Neuronal stem cell (in vitro differentiated cells): ENCODE measurements around the gene MTUS2.

Experiments
- DNase-seq: peaks from one replicate; pipeline ENCODE4 v3.0.0-alpha.2; 2013; ENCODE audit warnings: low spot score
- H2AFZ ChIP-seq: one replicate; pipeline ENCODE4 v1.6.1; 2013; ENCODE audit warnings: mild to moderate bottlenecking, low read length, inconsistent platforms
- H2AK5ac ChIP-seq: 2 replicates; pipeline ENCODE4 v1.6.1; 2013; ENCODE audit warnings: low read depth, mild to moderate bottlenecking, inconsistent platforms, low read length, moderate library complexity, mixed read lengths
- H2BK120ac ChIP-seq: 2 replicates; pipeline ENCODE4 v1.6.1; 2013; ENCODE audit warnings: low read depth, mild to moderate bottlenecking, inconsistent platforms, low read length, moderate library complexity, mixed read lengths
- H2BK12ac ChIP-seq: one replicate; pipeline ENCODE4 v1.6.1; 2013; ENCODE audit warnings: low read length, inconsistent platforms
- H2BK15ac ChIP-seq: 2 replicates; pipeline ENCODE4 v1.6.1; 2013; ENCODE audit warnings: mild to moderate bottlenecking, low read length, inconsistent platforms, mixed read lengths
- H2BK5ac ChIP-seq: one replicate; pipeline ENCODE4 v1.6.1; 2013; ENCODE audit warnings: inconsistent platforms, mild to moderate bottlenecking, low read length, moderate library complexity
- H3K14ac ChIP-seq: one replicate; pipeline ENCODE4 v1.6.1; 2013; ENCODE audit warnings: low read length, inconsistent platforms
- H3K18ac ChIP-seq: 2 replicates; pipeline ENCODE4 v1.6.1; 2013; ENCODE audit warnings: low read length, inconsistent platforms
- H3K23ac ChIP-seq: 2 replicates; pipeline ENCODE4 v1.6.1; 2013; ENCODE audit warnings: low read depth, mild to moderate bottlenecking, mixed read lengths, low read length, inconsistent platforms; ENCODE audit not compliant: poor library complexity
- H3K27ac ChIP-seq: replicated peaks from 3 replicates; pipeline ENCODE4 v1.5.1; 2013; ENCODE audit warnings: low read length, inconsistent platforms
- H3K27me3 ChIP-seq, 3 experiments: 2 replicates each; pipeline ENCODE4 v1.6.1; 2013; ENCODE audit warnings: low read length in 3 of 3, mild to moderate bottlenecking in 2 of 3, inconsistent platforms in 1 of 3, low read depth in 1 of 3, mixed read lengths in 1 of 3, moderate library complexity in 1 of 3; ENCODE audit not compliant: control insufficient read depth in 3 of 3, insufficient read depth in 3 of 3
- H3K36me3 ChIP-seq, 2 donors: replicated peaks in 1 of 2; 2 replicates each; pipeline ENCODE4 v1.6.1; 2013; ENCODE audit warnings: low read length in 2 of 2; ENCODE audit not compliant: control insufficient read depth in 2 of 2, insufficient read depth in 2 of 2
- H3K4ac ChIP-seq: 2 replicates; pipeline ENCODE4 v1.6.1; 2013; ENCODE audit warnings: inconsistent platforms, mild to moderate bottlenecking, low read length, moderate library complexity
- H3K4me1 ChIP-seq, 2 donors: 1 replicate in 1 of 2; 2 replicates in 1 of 2; pipeline ENCODE4 v1.6.1; 2013; ENCODE audit warnings: low read length in 2 of 2, low read depth in 1 of 2; ENCODE audit not compliant: control insufficient read depth in 2 of 2, insufficient read depth in 1 of 2
- H3K4me2 ChIP-seq: one replicate; pipeline ENCODE4 v1.6.1; 2013; ENCODE audit warnings: mild to moderate bottlenecking, low read length, inconsistent platforms; ENCODE audit not compliant: insufficient read depth, poor library complexity, severe bottlenecking
- H3K4me3 ChIP-seq, 2 donors: 2 replicates each; pipeline ENCODE4 v1.5.1; 2013; ENCODE audit warnings: low read length in 2 of 2, mild to moderate bottlenecking in 2 of 2, inconsistent platforms in 1 of 2, moderate library complexity in 1 of 2
- H3K79me1 ChIP-seq: one replicate; pipeline ENCODE4 v1.6.1; 2013; ENCODE audit warnings: low read depth, mild to moderate bottlenecking, inconsistent platforms, low read length, moderate library complexity
- H3K9ac ChIP-seq: one replicate; pipeline ENCODE4 v1.6.1; 2013; ENCODE audit warnings: mild to moderate bottlenecking, low read depth, low read length, inconsistent platforms; ENCODE audit not compliant: poor library complexity
- H3K9me3 ChIP-seq, 2 donors: replicated peaks in 1 of 2; 2 replicates each; pipeline versions ENCODE3 to v1.6.1; 2013; ENCODE audit warnings: low read length in 2 of 2, mild to moderate bottlenecking in 2 of 2, inconsistent platforms in 1 of 2, low read depth in 1 of 2, mixed read lengths in 1 of 2, moderate library complexity in 1 of 2; ENCODE audit not compliant: control insufficient read depth in 2 of 2, insufficient read depth in 1 of 2
- H4K8ac ChIP-seq: one replicate; pipeline ENCODE4 v1.6.1; 2013; ENCODE audit warnings: low read depth, mild to moderate bottlenecking, inconsistent platforms, low read length, moderate library complexity
- H4K91ac ChIP-seq: one replicate; pipeline ENCODE4 v1.6.1; 2013; ENCODE audit warnings: low read length, low read depth, mild to moderate bottlenecking, inconsistent platforms; ENCODE audit not compliant: poor library complexity
- WGBS, 2 donors: extraction: QIAGEN DNeasy Blood & Tissue Kit; methylation state at CpG; one replicate each; pipeline ENCODE4 v1.1.7; 2013; ENCODE audit warnings: missing lambda C conversion rate in 2 of 2, mixed read lengths in 1 of 2; ENCODE audit not compliant: insufficient read length in 2 of 2, insufficient replicate concordance in 1 of 2; ENCODE audit errors: extremely low coverage in 2 of 2; 5-methylcytosine and 5-hydroxymethylcytosine counted together

Gene MTUS2

DNA sequence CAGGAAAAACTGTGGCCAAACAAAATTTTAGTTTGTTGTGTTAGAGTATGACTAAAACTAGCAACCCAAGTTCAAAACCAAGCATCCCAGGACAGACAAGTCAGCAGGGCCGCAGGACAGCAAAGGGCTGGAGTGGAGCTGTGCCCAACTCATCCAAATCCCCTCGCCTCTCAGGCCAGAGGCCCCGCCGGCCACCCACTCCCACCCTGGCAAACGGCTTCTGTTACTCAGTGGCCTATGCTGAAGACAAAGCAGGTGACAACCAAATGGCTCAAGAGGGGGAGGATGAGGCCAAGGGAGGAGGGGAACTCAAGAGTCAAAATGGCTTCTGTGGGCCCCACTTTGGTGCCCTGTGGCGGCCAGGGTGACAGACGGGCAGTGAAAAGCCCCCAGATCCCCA, 705.6 kb downstream of the MTUS2 start:
- H3K36me3 ChIP-seq, result peaks cover 32 to 84% of the 10 kb centered on the region in 2 donors
- H3K27me3 ChIP-seq, result no peaks in the 10 kb centered on the region
- no peak overlapping the region for H2BK5ac ChIP-seq
- H3K4me2 ChIP-seq, result no peak overlapping the region
- no peak overlapping the region for H3K18ac ChIP-seq
- no peak overlapping the region for H2AK5ac ChIP-seq
- H2BK15ac ChIP-seq, result no peak overlapping the region
- H3K27ac ChIP-seq, result no peak overlapping the region
- H4K91ac ChIP-seq, result no peak overlapping the region
- H3K4me3 ChIP-seq, result no peak overlapping the region
- H2BK120ac ChIP-seq, result no peak overlapping the region
- WGBS, 2 donors, result no CpG with 5 or more reads among the region's 7 CpGs
- no peak overlapping the region for H3K4ac ChIP-seq
- no peaks in the 10 kb centered on the region for H3K79me1 ChIP-seq
- DNase-seq, result no peak
- peaks cover 0 to 4% of the 10 kb centered on the region in 2 donors for H3K4me1 ChIP-seq
- no peak overlapping the region for H4K8ac ChIP-seq
- no peak overlapping the region for H3K9ac ChIP-seq
- H2BK12ac ChIP-seq, result no peak overlapping the region
- no peak overlapping the region for H3K14ac ChIP-seq
- no peak overlapping the region for H3K23ac ChIP-seq
- H2AFZ ChIP-seq, result no peak overlapping the region
- H3K9me3 ChIP-seq, result no peaks in the 10 kb centered on the region

DNA sequence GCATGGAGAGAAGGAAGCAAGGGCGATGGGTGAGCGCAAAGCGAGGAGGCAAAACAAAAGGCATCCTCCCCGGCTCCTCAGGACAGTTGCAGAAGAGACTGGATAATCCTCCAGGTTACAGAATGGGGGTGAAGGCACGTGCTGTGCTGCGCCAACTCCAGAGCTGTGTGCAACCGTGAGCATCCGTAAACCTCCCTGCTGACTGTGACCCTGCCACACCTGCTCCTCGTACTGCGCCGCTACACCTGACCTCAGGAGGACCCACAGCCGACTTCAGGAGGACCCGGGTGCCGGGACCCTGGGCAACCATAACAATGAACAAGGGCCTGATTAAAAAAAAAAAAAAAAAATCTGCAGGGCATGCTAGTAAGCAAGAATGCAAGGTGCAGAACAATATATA, 706.6 kb downstream of the MTUS2 start:
- Histone ChIP-seq H2BK5ac (no peak overlapping the region), H3K14ac (no peak overlapping the region), H2BK15ac (no peak overlapping the region), H3K23ac (no peak overlapping the region), H3K4me3 (no peak overlapping the region), H3K36me3 (peaks cover 28 to 83% of the 10 kb centered on the region in 2 donors), H4K91ac (no peak overlapping the region), H2BK12ac (no peak overlapping the region), H2BK120ac (no peak overlapping the region), H3K79me1 (no peaks in the 10 kb centered on the region), H3K9ac (no peak overlapping the region), H3K4me2 (no peak overlapping the region), H3K4ac (no peak overlapping the region), H3K9me3 (no peaks in the 10 kb centered on the region), H3K4me1 (peaks cover 0 to 4% of the 10 kb centered on the region in 2 donors), H2AFZ (no peak overlapping the region), H3K27ac (no peak overlapping the region), H3K27me3 (no peaks in the 10 kb centered on the region), H4K8ac (no peak overlapping the region), H3K18ac (no peak overlapping the region), H2AK5ac (no peak overlapping the region)
- no peak for DNase-seq
- no CpG with 5 or more reads among the region's 14 CpGs for WGBS, 2 donors

DNA sequence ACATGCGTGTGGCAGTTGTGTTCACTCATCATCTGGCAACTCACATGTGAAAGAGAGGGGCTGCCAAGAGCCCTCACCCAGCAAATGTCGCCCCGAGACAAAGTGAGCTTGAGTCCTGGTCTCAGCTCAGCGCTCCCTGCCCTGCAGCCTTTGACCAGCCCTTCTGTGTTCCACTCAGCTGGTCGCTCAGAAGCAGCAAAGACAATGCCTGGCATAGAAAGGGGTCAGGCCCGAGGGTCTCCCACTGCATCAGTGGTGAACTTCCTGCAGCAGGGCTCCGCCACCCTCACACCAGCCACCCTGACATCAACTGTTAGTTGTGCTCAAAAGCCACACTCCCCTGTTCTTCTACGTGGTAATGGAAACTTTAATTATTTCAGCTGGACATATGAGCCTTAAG, 707.4 kb downstream of the MTUS2 start:
- Histone ChIP-seq H3K9me3 (no peaks in the 10 kb centered on the region), H2BK12ac (no peak overlapping the region), H3K4ac (no peak overlapping the region), H2BK15ac (no peak overlapping the region), H3K27me3 (no peaks in the 10 kb centered on the region), H4K8ac (no peak overlapping the region), H3K79me1 (no peaks in the 10 kb centered on the region), H2BK120ac (no peak overlapping the region), H3K18ac (no peak overlapping the region), H3K14ac (no peak overlapping the region), H3K27ac (no peak overlapping the region), H2AFZ (no peak overlapping the region), H3K36me3 (peaks cover 26 to 83% of the 10 kb centered on the region in 2 donors), H4K91ac (no peak overlapping the region), H3K4me1 (peaks cover 0 to 3% of the 10 kb centered on the region in 2 donors), H3K4me2 (no peak overlapping the region), H3K23ac (no peak overlapping the region), H3K9ac (no peak overlapping the region), H3K4me3 (no peak overlapping the region), H2BK5ac (no peak overlapping the region), H2AK5ac (no peak overlapping the region)
- DNase-seq, result no peak
- WGBS, 2 donors, result no CpG with 5 or more reads among the region's 8 CpGs

DNA sequence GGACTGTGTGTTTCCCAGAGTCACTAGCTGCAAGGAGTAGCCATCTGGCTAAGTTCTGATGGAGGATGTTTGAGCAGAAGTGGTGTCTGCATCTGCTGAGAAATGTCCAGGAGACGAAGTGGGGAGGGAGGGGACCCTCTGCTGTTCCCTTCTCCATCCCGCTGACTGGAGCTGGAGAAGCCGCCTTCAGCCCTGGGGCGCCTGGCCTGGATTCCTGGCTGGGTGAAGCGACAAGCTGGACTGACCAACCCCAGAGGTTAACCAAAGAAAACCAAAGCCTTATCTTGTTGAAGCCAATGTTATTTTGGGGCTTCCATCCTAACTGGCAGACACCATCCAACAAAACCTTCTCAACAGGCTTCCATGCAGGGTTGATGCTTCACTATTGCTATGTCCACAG, 707.8 kb downstream of the MTUS2 start:
- Histone ChIP-seq H3K14ac (no peak overlapping the region), H3K27me3 (no peaks in the 10 kb centered on the region), H3K18ac (no peak overlapping the region), H2BK12ac (no peak overlapping the region), H2BK15ac (no peak overlapping the region), H2BK120ac (no peak overlapping the region), H4K91ac (no peak overlapping the region), H3K4me2 (no peak overlapping the region), H3K9ac (no peak overlapping the region), H3K23ac (no peak overlapping the region), H3K36me3 (peaks cover 24 to 83% of the 10 kb centered on the region in 2 donors), H4K8ac (no peak overlapping the region), H2AFZ (no peak overlapping the region), H3K79me1 (no peaks in the 10 kb centered on the region), H3K9me3 (no peaks in the 10 kb centered on the region), H3K4ac (no peak overlapping the region), H3K27ac (no peak overlapping the region), H2AK5ac (no peak overlapping the region), H3K4me1 (peaks cover 0 to 3% of the 10 kb centered on the region in 2 donors), H3K4me3 (no peak overlapping the region), H2BK5ac (no peak overlapping the region)
- no CpG with 5 or more reads among the region's 5 CpGs for WGBS, 2 donors
- no peak for DNase-seq
